PC-3 (cell line): ENCODE data around the gene EPB41L1.

Experiments
- CTCF ChIP-seq: fragments of 300-600 bp; sonication (generic); conservative IDR thresholded peaks from 2 replicates; pipeline ENCODE4 v1.5.1; 2017; ENCODE audit warnings: antibody characterized with exemption, low read depth, mild to moderate bottlenecking, low read length
- EZH2 ChIP-seq: fragments of 300-600 bp; sonication (generic); IDR thresholded peaks from one replicate; pipeline ENCODE4 v1.6.1; 2017; ENCODE audit warnings: antibody characterized with exemption, mild to moderate bottlenecking, low read length; ENCODE audit not compliant: unreplicated experiment
- EZH2phosphoT487 ChIP-seq: fragments of 300-600 bp; sonication (generic); IDR thresholded peaks from 2 replicates; pipeline ENCODE4 v1.6.1; 2018; ENCODE audit warnings: mild to moderate bottlenecking, antibody characterized with exemption, low read length, borderline replicate concordance

- TF ChIP-seq EZH2 (no peak), CTCF (no peak), EZH2phosphoT487 (no peak)
Observed at GRCh38 chr20:36117638-36118037, 36.9 kb upstream of the EPB41L1 start.
